Gastroesophageal sphincter (tissue), 4 donors: ENCODE measurements around the gene CLDND1. TPM values are rescaled to one million over a fixed set of nuclear protein-coding genes. Genes with fewer than 3 reads are reported as not detected.

Experiments used
- ATAC-seq: fragments of 150-250 bp; one replicate; pipeline ENCODE4 v1.9.1; 2016; ENCODE audit warnings: mild to moderate bottlenecking, moderate library complexity
- H3K27ac ChIP-seq, 4 donors: fragments of 200-600 bp; sonication (generic) in 3 of 4; 1 replicate in 3 of 4; 2 replicates in 1 of 4; pipeline ENCODE4 v1.5.1; 2016 to 2019
- H3K27me3 ChIP-seq: fragments of 200-600 bp; sonication (generic); one replicate; pipeline ENCODE4 v1.5.1; 2019
- H3K36me3 ChIP-seq, 2 donors: fragments of 200-600 bp; sonication (generic); one replicate each; pipeline ENCODE4 v1.5.1; 2019; ENCODE audit warnings: control low read depth in 1 of 2
- H3K4me1 ChIP-seq, 3 donors: fragments of 200-600 bp; sonication (generic); 1 replicate in 2 of 3; 2 replicates in 1 of 3; pipeline ENCODE4 v1.5.1; 2016 to 2019; ENCODE audit warnings: control low read depth in 2 of 3
- H3K4me3 ChIP-seq, 2 donors: fragments of 200-600 bp; sonication (generic); one replicate each; pipeline ENCODE4 v1.5.1; 2019; ENCODE audit warnings: mild to moderate bottlenecking in 1 of 2, moderate library complexity in 1 of 2
- H3K9me3 ChIP-seq, 3 donors: fragments of 200-600 bp; sonication (generic); one replicate each; pipeline ENCODE4 v1.5.1; 2017 to 2019; ENCODE audit warnings: control low read depth in 2 of 3
- EP300 ChIP-seq: sonication (generic); formaldehyde crosslinking; IDR thresholded peaks from one replicate; pipeline ENCODE4 v1.6.1; 2017; ENCODE audit warnings: antibody characterized with exemption, mild to moderate bottlenecking
- POLR2A ChIP-seq, 2 donors: fragments of 450-650 bp; IDR thresholded peaks; one replicate each; pipeline ENCODE4 v1.6.1; 2017; ENCODE audit warnings: antibody characterized with exemption in 2 of 2, mild to moderate bottlenecking in 2 of 2, moderate library complexity in 1 of 2
- POLR2AphosphoS5 ChIP-seq: sonication (generic); formaldehyde crosslinking; IDR thresholded peaks from one replicate; pipeline ENCODE4 v1.6.1; 2017; ENCODE audit warnings: antibody characterized with exemption
- WGBS, 2 donors: methylation state at CpG; one replicate each; pipeline ENCODE4 v1.1.5; 2018; ENCODE audit warnings: low coverage in 1 of 2; 5-methylcytosine and 5-hydroxymethylcytosine counted together
- total RNA-seq, 4 donors: library from RNA; depleted of rRNA; stranded (reverse); fragments of >200 nt; gene quantifications; one replicate each; pipeline ENCODE4 v1.1.0, GENCODE V29; 2016
- TF ChIP-seq, protein P1 (sequence below), 4 experiments: fragments of 200-600 bp in 2 of 4; fragments of 450-650 bp in 2 of 4; sonication (generic) in 1 of 4; IDR thresholded peaks; one replicate each; pipeline ENCODE4 v1.5.1; 2017 to 2019; ENCODE audit warnings: antibody characterized with exemption in 4 of 4, mild to moderate bottlenecking in 2 of 4, moderate library complexity in 2 of 4

The CLDND1 gene
- total RNA-seq, 4 donors from 2014 or later, result 117 to 228 (median 183) TPM

DNA sequence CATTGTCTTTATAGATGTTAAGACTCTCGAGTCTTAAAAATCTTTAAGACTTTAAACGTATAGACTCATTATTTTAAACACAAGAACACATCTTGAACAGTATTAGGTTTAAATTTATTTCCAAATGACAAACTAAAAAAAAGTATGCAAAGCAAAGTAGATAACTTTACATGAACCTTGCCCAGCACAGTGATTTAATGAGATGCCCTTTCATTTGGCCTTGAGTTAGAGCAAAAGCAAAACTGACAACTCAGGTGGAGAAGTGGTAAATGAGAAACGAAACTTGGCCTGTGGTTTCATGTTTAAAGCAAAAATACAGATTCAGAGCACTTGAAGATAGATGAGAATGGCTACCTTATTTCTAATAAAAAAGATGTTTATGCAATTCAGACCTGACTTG, 17.6 kb upstream of the CLDND1 start:
- TF ChIP-seq POLR2AphosphoS5, result no peak
- TF ChIP-seq POLR2A (IDR thresholded peaks at IDR 0.05), result no peak
- TF ChIP-seq, protein P1, sequence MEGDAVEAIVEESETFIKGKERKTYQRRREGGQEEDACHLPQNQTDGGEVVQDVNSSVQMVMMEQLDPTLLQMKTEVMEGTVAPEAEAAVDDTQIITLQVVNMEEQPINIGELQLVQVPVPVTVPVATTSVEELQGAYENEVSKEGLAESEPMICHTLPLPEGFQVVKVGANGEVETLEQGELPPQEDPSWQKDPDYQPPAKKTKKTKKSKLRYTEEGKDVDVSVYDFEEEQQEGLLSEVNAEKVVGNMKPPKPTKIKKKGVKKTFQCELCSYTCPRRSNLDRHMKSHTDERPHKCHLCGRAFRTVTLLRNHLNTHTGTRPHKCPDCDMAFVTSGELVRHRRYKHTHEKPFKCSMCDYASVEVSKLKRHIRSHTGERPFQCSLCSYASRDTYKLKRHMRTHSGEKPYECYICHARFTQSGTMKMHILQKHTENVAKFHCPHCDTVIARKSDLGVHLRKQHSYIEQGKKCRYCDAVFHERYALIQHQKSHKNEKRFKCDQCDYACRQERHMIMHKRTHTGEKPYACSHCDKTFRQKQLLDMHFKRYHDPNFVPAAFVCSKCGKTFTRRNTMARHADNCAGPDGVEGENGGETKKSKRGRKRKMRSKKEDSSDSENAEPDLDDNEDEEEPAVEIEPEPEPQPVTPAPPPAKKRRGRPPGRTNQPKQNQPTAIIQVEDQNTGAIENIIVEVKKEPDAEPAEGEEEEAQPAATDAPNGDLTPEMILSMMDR (IDR thresholded peaks at IDR 0.05), result no peak
- TF ChIP-seq EP300, result no peak
- no peak for ATAC-seq
- no peaks in the 10 kb centered on the region for H3K4me1 ChIP-seq
- no peaks in the 10 kb centered on the region for H3K36me3 ChIP-seq
- no peaks in the 10 kb centered on the region for H3K27me3 ChIP-seq
- no peaks in the 10 kb centered on the region for H3K9me3 ChIP-seq
- no peak overlapping the region for H3K27ac ChIP-seq
- 64 to 84% methylated on average over 3 of the region's 3 CpGs for WGBS, 2 donors
- no peak overlapping the region for H3K4me3 ChIP-seq

DNA sequence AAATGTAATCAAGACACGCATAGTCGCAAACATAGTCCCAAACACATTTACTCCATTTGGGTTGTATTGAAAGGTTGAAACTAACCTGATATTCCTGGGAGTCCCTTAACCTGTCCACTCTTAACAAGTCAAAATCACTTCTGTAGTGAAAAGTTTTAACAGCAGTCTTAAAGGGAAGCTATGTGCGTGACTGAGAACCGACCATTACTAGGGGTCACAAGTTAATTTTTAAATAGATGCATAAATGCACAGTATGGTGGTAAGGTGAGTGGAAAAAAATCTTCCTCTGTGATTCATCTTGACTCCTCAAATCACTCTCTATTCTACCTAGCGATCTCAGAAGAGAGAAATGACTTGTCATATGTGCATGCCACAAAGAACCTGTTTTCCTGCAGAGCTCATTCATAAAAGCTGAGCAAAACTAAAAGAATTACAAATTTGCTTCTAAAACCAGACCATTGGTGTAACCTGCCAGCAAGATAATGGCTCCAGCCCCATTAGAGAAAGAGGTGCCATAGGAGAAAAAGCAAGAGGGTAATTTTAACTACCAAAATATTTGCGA, 13.8 kb upstream of the CLDND1 start:
- H3K27me3 ChIP-seq, result no peaks in the 10 kb centered on the region
- H3K9me3 ChIP-seq, result no peaks in the 10 kb centered on the region
- H3K4me3 ChIP-seq, result no peak overlapping the region
- no peak for ATAC-seq
- TF ChIP-seq POLR2A (IDR thresholded peaks at IDR 0.05) (no peak), POLR2AphosphoS5 (no peak), EP300 (no peak)
- TF ChIP-seq, protein P1 (IDR thresholded peaks at IDR 0.05), result no peak
- no peak overlapping the region for H3K27ac ChIP-seq
- H3K4me1 ChIP-seq, result no peaks in the 10 kb centered on the region
- no peaks in the 10 kb centered on the region for H3K36me3 ChIP-seq
- 78% methylated on average over 6 of the region's 6 CpGs for WGBS, 2 donors

DNA sequence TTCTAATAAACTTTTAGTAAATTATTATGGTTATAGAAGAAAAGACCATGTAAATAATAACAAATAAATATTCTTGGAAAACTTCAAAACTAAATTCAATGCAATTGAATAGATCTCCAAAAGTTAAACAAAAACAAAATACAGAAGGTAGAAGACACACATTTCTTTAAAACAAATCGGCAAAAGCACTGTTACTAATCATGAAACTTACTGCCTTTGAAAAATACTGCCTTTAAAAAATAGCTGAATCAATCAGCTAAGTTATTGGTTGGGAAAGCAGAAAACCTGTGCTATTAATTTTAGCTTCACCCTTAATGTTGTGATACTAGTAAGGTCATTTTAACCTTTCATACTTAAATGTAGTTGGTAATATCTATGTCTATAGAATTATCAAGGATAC, 12.0 kb upstream of the CLDND1 start:
- ATAC-seq, result no peak
- TF ChIP-seq EP300 (no peak), POLR2AphosphoS5 (no peak), POLR2A (IDR thresholded peaks at IDR 0.05) (no peak)
- TF ChIP-seq, protein P1 (IDR thresholded peaks at IDR 0.05), result no peak
- no peaks in the 10 kb centered on the region for H3K36me3 ChIP-seq
- H3K27ac ChIP-seq, result no peak overlapping the region
- H3K9me3 ChIP-seq, result no peaks in the 10 kb centered on the region
- WGBS, 2 donors, result 87% methylated on average over 1 of the region's 1 CpG; no CpG with 5 or more reads in 1 of the 2 donors
- H3K4me1 ChIP-seq, result no peaks in the 10 kb centered on the region
- no peaks in the 10 kb centered on the region for H3K27me3 ChIP-seq
- H3K4me3 ChIP-seq, result no peak overlapping the region

DNA sequence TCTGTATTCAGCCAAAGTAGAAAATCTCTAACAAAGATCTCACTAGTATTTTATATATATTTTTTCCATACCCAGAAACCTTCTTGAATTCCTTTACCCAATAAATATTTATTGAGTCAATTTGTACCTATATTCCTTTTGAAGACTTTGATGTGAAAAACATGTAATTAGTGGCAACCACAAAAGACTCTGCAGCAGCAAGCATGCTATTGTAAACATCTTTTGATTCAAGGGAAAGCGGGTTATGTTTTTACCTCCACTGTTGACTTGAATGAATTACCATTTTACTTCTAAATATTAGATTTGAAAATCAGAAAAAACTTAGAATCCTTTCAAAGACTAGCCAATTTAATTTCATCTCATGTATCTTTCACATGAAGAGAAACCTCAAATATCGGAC, 11.5 kb upstream of the CLDND1 start:
- no peak for ATAC-seq
- WGBS, 2 donors, result 91 to 92% methylated on average over 2 of the region's 2 CpGs
- Histone ChIP-seq H3K9me3 (no peaks in the 10 kb centered on the region), H3K36me3 (no peaks in the 10 kb centered on the region), H3K4me1 (no peaks in the 10 kb centered on the region), H3K27me3 (no peaks in the 10 kb centered on the region), H3K27ac (no peak overlapping the region), H3K4me3 (no peak overlapping the region)
- TF ChIP-seq POLR2AphosphoS5 (no peak), POLR2A (IDR thresholded peaks at IDR 0.05) (no peak), EP300 (no peak)
- TF ChIP-seq, protein P1 (IDR thresholded peaks at IDR 0.05), result no peak

DNA sequence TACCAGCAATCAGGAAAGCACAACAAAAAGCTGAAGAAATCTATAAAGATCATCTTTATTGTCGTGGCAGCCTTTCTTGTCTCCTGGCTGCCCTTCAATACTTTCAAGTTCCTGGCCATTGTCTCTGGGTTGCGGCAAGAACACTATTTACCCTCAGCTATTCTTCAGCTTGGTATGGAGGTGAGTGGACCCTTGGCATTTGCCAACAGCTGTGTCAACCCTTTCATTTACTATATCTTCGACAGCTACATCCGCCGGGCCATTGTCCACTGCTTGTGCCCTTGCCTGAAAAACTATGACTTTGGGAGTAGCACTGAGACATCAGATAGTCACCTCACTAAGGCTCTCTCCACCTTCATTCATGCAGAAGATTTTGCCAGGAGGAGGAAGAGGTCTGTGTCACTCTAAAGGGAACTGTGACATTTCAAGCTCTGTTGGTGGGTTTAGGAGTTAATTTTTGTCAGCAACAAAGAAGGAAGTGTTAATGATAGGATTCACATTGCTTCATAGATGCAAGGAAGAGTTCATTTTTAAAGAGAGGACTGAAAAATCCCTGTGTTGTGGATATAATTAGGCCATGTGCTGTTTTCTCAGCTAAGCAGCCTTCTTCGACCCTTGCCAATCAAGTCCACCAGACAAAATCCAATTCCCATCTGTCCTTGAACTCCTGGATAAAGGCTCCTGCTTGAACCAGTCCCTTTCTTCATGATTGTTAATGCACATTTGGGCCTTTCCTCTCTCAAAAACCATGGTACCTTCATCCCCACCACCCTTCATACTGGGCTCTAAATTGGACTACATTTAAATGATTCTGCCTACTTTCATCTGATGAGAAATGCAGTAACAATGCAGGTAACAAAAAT, 10.2 kb upstream of the CLDND1 start:
- Histone ChIP-seq H3K27ac (no peak overlapping the region), H3K9me3 (no peaks in the 10 kb centered on the region), H3K4me3 (no peak overlapping the region), H3K4me1 (no peaks in the 10 kb centered on the region), H3K27me3 (no peaks in the 10 kb centered on the region), H3K36me3 (no peaks in the 10 kb centered on the region)
- WGBS, 2 donors, result 72 to 89% methylated on average over 5 to 6 of the region's 6 CpGs
- no peak for TF ChIP-seq POLR2AphosphoS5
- TF ChIP-seq POLR2A (IDR thresholded peaks at IDR 0.05), result no peak
- TF ChIP-seq, protein P1 (IDR thresholded peaks at IDR 0.05), result no peak
- TF ChIP-seq EP300, result no peak
- no peak for ATAC-seq
